HL-60/S4 (cell line): ENCODE measurements around the gene BRME1.

Experiments used
- in situ Hi-C: fragments of 300-500 bp; cut with MboI; formaldehyde crosslinking; loops from 2 replicates; pipeline ENCODE4 v1.14.3; 2022; ENCODE audit warnings: low sequenced_read_pairs

BRME1 gene

DNA sequence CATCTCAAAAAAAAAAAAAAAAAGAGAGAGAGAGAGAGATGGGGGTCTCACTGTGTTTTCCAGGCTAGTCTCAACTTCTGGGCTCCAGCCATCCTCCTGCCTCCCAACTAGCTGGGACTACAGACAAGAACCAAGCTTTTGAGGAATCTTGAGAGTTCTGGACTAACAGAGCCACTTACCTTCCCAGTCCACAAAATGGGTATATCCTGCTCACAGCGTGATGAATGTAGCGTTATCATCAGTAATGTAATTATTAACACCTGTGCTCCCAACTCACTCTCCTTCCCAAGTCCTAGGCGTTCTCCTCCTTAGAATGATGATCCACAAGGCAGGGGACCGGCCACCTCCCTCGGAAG is 33.6 kb downstream of the BRME1 start:
- in situ Hi-C loops, result loop anchor here (10.0 to 25.0 kb wide), 2 partner anchors 585 to 612 kb away; no protein-coding TSS in a partner anchor

DNA sequence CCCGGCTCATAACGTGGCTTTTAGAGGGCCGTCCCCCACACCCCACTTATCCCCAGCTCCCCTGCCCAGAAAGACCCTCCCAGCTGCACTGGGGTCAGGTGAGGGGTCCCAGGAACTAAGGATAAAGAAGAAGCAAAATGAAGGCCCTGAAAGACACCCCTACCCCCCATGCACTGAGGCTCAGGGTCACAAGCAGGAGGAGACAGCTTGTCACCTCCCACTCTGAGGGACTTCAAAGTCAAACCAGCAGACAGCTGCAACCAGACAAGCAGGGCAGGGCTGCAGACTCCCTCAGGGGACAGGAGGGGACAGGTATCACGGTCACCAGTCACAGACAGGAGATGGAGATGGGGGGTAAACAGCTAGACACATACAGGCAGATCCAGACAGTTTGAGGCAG is 35.0 kb downstream of the BRME1 start:
- in situ Hi-C loops, result loop anchor here (10.0 to 25.0 kb wide), 2 partner anchors 584 to 614 kb away; no protein-coding TSS in a partner anchor

DNA sequence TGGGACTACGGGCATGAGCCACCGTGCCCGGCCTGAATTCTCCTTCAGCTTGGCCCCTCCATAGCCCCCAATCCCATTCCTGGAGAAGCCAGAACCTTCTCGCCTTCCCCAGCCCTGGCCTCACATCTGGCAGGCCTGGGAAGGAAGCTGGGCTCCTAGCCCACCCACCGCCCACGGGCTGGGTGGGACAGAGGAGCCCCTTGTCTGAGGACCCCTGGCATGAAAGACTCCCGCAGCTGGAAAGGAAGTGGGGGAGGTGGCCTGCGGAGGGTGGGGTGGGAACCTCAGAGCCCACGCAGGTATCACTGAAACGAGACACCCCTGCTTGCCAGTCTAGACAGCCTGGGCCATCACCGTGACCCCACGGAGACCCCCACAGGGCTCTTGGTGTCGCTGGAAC is 36.6 kb downstream of the BRME1 start:
- in situ Hi-C loops, result loop anchor here (10.0 to 25.0 kb wide), 2 partner anchors 274 to 582 kb away; no protein-coding TSS in a partner anchor

DNA sequence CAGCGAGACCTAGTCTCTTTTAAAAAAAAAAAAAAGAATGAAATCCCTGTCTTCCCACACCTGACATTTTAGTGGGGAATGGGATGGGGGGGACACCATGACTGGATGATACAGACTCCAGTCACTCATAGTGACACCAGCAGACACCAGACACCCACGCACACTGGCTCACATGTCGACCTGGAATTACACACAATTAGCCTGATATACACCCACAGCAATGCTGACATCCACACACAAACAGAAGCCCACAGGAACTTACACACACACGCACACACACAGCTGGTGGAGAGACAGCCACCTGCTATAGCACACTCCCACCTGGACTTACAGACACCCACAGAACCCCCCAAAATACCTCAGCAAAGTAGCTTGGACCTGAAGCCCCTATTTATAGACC is 37.3 kb downstream of the BRME1 start:
- in situ Hi-C loops, result loop anchor here (10.0 to 25.0 kb wide), 2 partner anchors 274 to 581 kb away; no protein-coding TSS in a partner anchor

DNA sequence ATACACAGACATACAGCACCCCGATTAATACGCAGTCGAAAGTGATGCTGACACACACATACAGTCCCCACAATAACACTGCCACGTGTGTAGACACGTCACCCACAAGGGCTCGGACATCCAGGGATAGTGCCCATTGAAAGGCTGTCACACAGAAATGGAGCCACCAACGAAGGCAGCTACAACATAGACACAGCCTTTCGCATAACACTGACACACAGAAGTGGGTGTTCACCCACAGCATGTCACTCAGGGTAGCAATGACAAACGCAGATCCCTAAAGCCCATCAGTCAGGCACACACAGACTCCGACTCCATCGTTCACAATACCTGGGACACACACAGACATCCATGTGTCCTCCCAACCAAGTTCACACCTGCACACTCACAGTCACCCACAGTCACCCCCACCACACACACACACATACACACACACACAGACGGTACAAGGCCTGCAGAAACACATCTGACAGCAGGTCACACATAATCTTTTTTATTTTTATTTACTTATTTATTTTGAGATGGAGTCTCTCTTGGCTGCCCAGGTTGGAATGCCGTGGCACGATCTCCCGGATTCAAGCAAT is 39.4 kb downstream of the BRME1 start:
- in situ Hi-C loops, result loop anchor here (10.0 to 25.0 kb wide), 2 partner anchors 272 to 579 kb away; no protein-coding TSS in a partner anchor

DNA sequence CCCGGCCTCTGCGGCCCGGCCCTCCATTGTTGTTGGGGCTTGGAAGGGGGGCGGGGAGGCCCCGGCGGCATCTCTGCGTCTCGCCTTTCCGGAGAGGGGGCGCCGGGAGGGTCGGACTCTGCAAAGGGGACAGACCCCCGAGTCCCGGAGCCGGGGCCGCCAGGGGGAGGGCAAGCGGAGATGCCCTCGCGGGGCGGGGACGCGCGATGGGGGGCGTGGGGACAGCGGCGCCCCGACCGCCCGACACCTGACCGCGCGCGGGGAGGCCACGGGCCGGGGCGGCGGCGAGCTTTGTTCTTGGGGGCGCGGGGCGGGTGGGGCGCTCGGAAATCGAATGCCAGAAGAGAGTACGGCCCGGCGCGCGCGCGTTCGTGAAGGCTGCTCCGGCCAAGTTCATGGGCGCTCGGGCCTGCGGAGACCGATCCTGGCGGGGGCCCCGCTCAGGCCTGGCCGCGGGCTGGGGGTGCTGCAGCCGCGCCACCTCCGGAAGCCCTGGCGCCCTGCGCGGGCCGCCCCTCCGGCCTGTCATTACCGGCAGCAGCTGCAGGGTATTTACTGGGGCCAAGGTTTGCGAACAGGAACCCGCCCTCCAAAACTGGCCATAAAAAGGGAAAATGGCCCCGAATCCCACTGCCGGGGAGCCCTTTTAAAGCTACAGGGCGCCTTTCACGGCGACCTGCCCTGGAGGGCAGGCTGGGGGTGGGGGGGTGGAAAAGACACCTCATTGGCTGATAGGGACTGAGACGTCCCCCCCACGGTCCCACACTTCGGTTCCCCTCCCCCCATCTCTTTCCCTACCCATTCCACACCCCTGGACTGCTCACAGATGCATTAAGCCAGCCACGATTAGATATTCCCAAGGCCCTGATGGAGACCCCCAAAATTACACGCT is 40.1 kb downstream of the BRME1 start:
- in situ Hi-C loops, result loop anchor here (10.0 to 25.0 kb wide), 2 partner anchors 271 to 579 kb away; no protein-coding TSS in a partner anchor

DNA sequence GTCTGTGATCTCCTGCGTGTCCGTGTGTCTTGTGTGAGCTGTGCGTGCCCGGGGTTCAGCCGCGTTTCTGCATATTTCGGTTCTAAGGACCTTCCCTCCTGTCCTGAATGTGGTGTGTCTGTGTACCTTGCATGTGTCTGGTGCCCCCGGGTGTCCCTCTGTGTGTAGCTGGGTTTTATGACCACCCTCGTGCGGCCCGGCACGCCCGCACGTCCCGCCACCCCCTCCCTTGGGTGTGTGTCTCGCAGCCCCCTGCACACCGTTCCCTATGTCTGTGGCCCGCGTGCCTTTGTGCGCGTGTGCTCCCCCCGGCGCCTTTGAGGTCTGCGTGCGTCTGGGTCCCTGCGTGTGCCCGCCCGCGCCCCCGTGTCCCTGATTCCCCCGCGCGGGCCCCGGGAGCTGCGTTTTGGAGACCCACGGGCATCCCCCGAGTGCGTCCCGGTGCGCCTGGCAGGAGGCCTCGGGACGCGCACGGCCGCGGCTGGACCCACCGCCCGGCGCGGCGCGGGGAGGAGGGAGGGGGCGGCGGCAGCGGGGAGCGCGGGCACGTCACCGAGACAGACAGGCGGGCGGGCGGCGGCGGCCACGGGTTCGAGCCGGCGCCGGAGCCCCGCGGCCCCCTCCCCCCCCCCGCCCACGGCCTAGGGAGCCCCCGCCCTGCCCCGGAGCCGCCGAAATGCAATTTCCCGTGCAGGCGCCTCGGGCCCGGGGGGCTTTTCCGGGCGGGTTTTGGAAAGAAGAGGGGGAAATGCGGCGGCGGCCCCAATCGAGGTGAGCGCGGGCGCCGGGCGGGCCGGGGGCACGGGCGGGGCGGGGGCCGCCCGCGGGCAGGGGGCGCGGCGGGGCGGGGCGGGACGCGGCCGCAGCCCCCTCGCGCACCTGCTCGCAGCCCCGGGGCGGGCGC is 41.0 kb downstream of the BRME1 start:
- in situ Hi-C loops, result loop anchor here (10.0 to 25.0 kb wide), 2 partner anchors 270 to 578 kb away; no protein-coding TSS in a partner anchor

DNA sequence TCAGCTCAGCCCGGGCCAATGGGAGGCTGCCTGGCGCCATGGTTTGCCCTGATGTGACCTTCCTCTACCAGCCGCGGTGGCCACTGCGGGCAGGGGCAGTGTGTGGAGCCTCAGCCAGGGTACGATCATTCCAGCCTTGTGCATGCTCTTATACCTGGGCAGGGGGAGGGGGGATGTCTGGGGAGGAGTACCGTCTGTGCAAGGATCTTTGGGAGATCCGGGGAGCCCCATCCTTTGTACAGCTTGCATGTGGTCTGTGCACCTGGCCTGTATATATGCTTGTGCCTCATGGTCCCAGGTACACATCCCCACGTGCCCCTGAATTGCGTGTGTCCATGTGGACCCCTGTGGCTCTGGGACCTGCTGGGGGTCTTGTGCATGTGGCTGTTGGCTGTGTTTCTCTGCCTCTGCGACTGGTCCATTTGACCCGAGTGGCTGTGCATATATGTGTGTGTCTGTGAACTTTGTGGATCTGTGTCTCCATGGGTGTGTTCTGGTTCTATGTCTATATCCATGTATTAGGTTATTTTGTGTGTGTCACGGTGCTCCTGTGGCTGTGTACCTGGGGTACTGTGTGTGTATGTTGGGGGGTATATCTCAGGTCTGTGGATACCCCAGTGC is 41.8 kb downstream of the BRME1 start:
- in situ Hi-C loops, result loop anchor here (10.0 to 25.0 kb wide), 2 partner anchors 269 to 577 kb away; no protein-coding TSS in a partner anchor

DNA sequence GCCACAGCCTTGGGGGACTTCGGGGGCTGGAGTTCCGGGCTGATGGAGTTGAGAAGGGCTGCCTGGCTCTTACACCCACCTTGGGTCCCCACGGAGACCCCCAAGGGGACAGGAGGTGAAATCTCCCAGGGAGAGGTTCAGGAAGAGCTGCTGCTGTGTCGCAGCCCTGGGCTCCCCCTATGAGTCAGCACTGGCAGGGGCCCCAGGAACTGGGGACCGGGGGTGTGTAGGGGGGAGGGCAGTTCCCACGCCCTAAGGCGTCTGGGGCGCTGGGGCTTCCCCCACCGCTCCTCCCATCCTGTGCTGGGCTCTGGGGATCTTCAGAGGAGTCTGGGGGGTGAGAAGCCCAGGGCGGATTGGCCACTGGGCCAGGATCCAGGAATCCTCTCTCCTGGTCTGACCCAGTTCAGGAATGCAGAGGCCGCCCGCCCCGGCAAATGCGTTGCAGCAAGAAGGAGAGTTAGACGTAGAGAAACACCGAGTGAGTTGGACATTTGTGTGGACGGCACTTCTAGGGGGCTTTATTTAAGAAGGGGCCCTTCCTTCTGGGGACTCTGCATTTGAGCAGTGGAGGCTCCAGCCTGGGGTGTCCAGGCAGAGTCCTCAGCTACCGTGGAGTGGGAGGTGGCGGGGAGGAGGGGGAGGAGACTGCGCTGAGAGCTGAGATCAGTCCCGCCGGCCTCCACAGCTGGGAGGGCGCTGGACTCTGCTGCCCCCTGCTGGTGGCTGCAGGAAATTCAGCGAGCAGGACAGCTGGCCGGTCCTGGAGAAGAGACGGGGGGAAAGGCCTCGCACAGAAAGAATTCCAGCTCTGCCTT is 44.0 kb downstream of the BRME1 start:
- in situ Hi-C loops, result loop anchor here (10.0 to 25.0 kb wide), 2 partner anchors 267 to 575 kb away; no protein-coding TSS in a partner anchor

DNA sequence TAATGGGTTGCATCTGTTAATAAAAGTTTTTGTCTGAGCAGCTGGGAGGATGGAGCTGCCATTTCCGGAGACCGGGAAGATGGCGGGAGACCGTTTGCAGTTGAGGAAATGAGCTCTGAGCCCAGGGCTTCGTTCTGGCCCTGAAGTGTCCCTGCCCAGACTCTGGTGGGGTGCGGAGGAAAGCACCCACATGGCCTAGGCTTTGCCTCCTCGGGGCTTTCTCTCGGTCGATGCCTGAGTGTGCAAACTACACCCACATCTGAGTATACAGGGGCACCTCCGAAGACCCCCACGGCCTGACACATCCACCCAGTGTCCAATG is 44.6 kb downstream of the BRME1 start:
- in situ Hi-C loops, result loop anchor here (10.0 to 25.0 kb wide), 2 partner anchors 267 to 574 kb away; no protein-coding TSS in a partner anchor

DNA sequence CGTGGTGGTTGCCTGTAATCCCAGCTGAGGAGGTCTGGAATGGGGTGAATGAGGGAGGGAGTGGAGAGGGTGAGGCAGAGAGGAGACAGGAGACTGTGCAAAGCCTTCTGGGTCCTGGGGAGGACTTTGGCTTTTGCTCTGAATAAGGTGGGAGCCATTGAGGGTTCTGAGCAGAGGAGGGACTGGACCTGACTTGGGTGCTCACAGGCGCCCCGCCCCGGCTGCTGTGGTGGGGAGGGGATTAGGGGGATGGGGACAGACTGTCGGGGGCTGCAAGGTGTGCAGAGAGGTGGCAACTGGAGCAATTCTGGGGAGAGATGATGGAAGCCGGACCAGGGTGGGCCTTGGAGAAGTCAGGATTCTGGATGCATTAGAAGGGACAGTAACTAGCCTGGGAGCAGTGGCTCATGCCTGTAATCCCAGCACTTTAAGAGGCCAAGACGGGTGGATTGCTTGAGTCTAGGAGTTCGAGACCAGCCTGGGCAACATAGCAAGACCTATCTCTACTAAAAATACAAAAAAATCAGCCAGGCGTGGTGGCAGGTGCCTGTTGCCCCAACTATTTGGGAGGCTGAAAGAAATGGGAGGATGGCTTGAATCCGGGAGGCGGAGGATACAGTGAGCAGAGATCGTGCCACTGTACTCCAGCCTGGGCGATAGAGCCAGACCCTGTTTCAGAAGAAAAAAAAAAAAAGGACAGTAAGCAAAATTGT is 45.1 kb downstream of the BRME1 start:
- in situ Hi-C loops, result loop anchor here (10.0 to 25.0 kb wide), 2 partner anchors 266 to 574 kb away; no protein-coding TSS in a partner anchor

DNA sequence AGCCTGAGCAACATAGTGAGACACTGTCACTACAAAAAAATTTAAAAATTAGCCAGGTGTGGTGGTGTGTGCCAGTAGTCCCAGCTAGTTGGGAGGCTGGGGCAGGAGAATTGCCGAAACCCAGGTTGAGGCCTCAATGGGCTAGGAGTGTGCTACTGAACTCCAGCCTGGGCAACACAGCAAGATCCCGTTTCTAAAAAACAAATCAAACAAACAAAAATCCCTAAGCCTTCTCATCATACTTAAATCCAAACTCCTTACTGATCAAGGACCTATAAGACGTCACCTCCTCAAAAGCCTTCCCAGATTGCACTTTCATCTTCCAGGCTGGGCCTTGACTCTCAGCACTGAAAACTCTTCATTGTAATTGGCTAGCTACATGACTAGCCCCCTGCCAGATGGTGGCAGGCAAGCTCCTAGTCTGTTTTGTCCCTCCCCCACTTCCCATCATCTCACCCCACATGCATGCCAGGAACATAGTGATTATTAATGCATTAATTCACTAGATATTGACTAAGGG is 46.5 kb downstream of the BRME1 start:
- in situ Hi-C loops, result loop anchor here (5.0 to 25.0 kb wide), 2 partner anchors 77 to 572 kb away; no protein-coding TSS in a partner anchor

DNA sequence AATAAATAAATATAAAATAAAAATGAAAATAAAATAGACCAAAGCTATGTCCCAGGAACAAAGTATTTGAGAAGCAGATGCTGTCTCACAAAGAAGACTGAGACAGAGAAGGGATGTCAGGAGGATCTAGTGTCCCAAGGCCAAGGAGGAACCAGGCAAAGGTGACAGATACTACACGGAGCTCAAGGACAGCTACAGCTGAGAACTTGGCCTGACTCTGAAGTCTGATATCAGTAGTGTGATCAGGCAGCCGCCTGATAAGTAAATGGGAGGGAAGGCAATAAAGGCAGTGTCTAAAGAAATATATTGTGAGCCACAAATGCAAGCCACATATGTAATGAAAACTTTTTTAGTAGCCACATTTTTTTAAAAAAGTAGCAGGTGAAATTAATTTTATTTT is 49.4 kb downstream of the BRME1 start:
- in situ Hi-C loops, result loop anchor here (5.0 to 25.0 kb wide), 2 partner anchors 74 to 569 kb away; no protein-coding TSS in a partner anchor

DNA sequence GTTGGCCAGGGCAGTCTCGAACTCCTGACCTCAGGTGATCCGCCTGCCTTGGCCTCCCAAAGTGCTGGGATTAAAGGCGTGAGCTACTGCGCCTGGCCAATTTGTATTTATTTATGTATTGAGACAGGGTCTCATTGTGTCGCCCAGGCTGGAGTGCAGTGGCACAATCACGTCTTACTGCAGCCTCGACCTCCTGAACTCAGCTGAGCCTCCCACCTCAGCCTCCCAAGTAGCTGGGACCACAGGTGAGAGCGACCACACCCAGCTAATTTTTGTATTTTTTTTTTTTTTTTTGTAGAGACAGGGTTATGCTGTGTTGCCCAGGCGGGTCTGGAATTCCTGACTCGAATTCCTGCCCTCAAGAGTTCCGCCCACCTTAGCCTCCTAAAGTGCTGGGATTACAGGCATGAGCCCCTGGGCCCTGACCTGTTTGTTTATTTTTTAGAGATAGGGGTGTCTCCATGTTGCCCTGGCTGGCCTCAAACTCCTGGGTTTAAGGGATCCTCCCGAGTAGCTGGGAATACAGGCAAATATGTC is 53.7 kb downstream of the BRME1 start:
- in situ Hi-C loops, result loop anchor here (25.0 kb wide), 1 partner anchor 565 kb away; no protein-coding TSS in a partner anchor

DNA sequence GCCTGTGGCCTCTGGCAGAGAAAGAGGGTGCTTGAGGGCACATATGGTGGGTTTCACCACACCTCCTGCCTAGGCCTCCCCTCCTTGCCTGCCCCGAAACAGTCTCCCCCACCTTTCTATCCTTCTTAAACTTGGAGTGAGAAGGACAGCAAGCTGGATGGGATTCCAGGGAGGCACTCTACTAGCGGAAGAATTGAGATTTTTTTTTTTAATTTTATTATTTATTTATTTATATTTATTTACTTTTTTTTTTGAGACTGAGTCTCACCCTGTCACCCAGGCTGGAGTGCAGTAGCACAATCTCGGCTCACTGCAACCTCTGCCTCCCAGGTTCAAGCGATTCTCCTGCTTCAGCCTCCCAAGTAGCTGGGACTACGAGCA is 54.2 kb downstream of the BRME1 start:
- in situ Hi-C loops, result loop anchor here (25.0 kb wide), 1 partner anchor 564 kb away; no protein-coding TSS in a partner anchor

DNA sequence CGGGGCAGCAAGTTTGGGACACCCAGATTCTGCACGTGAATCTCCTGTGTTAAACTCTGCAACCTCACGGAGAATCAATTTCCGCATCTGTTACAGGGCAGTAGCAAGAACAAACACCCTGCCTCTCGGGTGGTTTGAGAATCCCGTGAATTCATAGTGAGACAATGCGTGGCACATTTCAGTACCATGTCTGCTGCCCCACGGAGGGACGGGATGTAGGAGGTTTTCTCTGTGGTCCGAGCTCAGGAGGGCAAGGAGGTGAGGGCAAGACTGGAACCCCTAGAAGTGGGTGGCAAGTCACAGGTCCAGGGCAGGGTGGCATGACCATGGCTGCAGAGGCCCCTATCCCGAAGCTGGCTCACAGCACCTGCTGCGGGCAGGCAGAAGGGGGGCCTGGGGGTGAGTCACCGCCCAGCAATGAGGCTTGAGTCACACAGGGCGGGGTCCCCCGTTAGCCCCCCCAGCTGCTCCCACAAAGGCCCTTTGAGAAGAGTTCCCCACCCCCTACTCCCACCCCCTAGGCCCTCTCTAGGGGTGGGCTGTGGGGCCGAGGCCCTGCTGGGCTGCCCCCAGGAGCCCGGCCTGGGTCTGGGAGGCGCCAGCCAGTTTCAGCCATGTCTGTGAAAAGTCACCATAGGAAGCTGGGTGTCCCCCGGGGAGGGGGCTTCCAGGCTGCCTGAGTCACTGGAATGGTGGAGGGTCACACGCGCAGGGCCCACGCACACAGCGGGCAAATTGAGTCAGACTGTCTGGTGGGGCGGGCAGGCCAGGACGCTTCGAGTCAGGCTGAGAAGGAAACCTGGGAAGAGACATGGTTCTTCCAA is 54.8 kb downstream of the BRME1 start:
- in situ Hi-C loops, result loop anchor here (25.0 kb wide), 1 partner anchor 564 kb away; no protein-coding TSS in a partner anchor
